ENCODE data around the gene MT1F.

DNA sequence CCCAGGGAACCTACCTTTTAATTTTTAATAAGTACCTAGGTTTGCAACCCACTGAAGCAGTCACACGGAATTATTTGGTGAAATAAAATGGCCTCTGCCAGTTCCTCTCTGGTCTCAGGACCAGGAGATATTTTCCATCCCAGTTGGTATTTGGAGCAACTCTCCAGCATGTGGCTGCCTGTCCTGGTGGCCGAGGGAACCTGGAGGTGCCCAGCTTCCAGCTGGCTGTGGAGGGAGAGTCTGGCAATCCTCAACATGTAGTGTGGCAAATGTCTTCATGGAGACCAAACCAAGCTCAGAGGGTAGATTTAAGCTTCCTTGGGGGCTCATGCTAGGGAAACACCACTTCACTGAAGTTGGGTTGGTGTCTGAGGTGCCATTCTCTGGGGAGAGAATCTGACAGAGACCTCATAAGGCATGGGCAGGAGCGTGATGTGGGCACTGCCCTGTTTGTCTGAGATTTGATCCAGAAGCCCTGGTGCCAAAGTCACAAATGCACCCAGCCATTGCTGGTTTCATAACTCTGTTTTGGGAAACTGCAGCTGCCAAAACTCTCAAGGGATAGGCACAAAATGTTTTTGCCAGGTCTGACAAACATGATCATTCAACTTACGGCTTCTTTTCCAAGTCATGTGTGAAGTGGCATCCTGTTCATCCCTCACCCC, 27.3 kb downstream of the MT1F start:
- no peak for TF ChIP-seq EZH2 (IDR thresholded peaks at IDR 0.05; ENCODE audit: low read length)
- TF ChIP-seq, protein P1, sequence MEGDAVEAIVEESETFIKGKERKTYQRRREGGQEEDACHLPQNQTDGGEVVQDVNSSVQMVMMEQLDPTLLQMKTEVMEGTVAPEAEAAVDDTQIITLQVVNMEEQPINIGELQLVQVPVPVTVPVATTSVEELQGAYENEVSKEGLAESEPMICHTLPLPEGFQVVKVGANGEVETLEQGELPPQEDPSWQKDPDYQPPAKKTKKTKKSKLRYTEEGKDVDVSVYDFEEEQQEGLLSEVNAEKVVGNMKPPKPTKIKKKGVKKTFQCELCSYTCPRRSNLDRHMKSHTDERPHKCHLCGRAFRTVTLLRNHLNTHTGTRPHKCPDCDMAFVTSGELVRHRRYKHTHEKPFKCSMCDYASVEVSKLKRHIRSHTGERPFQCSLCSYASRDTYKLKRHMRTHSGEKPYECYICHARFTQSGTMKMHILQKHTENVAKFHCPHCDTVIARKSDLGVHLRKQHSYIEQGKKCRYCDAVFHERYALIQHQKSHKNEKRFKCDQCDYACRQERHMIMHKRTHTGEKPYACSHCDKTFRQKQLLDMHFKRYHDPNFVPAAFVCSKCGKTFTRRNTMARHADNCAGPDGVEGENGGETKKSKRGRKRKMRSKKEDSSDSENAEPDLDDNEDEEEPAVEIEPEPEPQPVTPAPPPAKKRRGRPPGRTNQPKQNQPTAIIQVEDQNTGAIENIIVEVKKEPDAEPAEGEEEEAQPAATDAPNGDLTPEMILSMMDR (optimal IDR thresholded peaks at IDR 0.05 in 1 of 3, IDR thresholded peaks at IDR 0.05 in 1 of 3, conservative IDR thresholded peaks at IDR 0.05 in 1 of 3; ENCODE audit: extremely low read depth in 1 of 3, insufficient read depth in 2 of 3, low read length in 3 of 3) = no peak
